Stimulated activated CD4-positive, alpha-beta T cell treated with anti-CD3 and anti-CD28 coated beads, TNF-alpha, amount 100 ng/mL, for 1 hour (primary cell): ENCODE measurements around the gene PPM1A.

Experiments used
- DNase-seq, 3 donors: peaks; one replicate each; pipeline ENCODE4 v3.0.0-alpha.2; 2020; ENCODE audit warnings: low read depth in 3 of 3, low spot score in 1 of 3

The PPM1A gene

DNA sequence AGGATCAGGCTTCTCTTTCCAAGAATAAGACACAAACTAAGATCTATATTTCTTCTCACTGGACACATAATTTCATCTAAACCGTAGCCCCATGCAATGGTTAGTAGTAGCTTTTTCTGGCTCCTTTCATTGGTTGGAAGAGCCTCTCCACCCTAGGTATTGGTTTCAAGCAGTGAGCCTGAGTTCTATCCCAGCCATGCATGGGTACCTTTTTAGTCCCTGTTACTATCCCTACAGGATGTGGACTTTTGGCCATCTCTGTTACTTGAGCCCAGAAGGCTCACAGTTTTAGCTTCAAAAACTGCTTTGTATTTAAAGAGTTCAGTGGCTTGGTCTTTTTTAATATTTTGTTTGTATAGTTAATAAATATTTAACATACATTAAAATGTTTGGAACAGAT lies 16.1 kb downstream of the PPM1A start:
- no peak for DNase-seq

DNA sequence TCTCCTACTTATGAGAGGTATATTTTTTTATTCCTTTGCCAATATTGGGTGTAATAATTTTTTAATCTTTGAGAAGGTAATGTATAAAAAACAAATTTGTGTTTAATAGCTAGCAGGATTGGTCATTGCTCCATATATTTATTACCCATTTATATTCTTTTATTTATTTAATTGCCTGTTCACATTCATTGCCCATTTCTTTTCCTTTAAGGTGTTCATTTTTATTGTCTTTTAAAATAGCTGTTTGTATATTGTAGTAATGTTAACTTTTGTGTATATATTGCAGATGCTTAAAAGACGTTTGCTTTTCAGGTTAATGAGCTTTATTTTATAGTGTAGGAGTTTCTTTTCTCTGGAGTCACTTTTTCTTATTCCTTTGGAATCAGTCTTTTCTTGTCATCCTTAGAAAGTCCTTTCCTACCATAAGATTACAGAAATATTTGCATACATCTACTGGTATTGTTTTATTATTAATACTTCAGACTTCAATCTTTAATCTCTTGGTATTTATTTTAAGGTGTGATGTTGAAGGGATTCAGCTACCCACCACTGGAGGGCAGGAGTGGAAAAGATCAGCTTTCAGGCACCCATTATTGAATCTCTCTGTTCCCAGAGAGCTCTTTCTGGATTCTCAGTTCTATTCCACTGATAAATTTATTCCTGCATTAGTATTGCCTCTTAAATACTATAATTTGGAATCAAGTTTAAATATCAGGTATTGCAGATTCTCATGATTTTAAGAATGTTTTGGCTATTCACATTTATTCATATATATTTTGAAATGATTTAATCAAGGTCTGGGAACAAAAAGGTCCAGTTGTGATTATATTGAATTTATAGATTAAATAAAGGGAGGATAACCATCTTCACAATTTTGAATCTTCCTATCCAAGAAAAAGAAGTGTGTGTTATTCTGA lies 17.3 kb downstream of the PPM1A start:
- no peak for DNase-seq

DNA sequence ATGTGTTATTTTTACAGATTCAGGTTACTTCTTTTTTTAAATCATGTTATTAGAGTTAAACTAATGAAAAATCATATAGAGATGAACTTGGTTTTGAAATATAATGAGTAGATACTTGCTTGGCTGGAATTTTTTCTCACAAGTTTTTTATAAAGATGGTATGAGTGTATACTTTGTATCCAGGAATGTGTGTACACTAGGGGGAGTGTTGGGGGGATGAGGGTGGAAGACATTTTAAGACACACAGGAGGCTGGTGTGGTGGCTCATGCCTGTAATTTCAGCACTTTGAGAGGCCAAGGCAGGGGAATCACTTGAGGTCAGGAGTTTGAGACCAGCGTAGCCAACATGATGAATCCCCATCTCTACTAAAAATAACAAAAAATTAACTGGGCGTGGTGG lies 23.2 kb downstream of the PPM1A start:
- DNase-seq, result no peak

DNA sequence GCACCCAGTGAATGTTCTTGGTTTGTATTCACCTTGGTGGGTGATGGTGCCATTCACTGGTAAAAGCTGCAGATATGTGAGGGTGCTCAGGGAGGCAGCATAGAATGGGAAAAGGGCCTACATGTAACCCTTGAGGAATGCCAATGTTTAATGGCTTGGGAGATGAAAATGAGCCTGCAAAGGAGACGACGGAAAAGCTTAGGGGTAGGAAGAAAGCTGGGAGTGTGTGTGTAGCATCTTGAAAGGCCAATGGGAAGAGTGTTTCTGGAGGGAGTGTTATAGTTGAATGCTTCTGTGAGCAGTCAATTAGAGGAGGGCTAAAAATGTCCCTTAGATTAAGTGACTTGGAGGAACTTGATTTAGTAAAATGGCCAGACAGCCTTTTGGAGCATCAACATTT lies 24.9 kb downstream of the PPM1A start:
- DNase-seq, result no peak

DNA sequence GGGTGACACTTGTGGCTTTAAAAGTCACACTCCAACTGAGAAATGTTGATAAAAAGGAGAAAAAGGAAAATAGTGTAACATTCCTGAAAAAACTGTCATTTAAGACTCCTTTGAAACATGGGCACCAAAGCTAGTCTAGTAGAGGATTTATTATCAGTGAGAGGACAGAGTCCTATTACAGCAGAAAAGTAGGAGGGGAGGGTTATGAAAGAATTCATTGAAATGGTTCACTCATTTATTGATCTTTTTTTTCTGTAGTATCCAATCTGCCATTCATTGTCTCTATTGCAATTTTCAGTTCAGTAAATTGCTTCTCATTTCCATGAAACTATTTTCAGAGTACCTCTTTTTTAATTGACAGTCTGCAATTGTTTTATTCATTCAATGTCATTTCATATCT lies 25.4 kb downstream of the PPM1A start:
- no peak for DNase-seq

DNA sequence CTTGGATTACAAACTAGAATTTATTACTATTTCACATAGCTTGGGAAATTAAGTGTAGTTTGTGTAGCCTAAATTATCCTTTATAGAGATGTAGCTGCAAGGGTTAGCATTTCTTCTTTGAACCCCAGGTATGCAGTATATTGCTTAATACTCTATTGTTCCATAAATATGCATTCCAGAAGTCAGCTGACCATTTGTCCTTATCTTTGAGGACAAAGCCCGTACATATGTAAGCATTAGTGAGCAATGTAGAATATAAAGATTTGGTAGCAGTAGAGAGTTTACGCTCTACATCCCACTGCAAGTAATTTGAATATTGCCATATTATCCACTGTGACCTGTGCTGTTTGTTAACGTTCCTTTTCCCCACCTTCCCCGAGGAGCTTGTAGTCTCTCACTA lies 26.9 kb downstream of the PPM1A start:
- no peak for DNase-seq

DNA sequence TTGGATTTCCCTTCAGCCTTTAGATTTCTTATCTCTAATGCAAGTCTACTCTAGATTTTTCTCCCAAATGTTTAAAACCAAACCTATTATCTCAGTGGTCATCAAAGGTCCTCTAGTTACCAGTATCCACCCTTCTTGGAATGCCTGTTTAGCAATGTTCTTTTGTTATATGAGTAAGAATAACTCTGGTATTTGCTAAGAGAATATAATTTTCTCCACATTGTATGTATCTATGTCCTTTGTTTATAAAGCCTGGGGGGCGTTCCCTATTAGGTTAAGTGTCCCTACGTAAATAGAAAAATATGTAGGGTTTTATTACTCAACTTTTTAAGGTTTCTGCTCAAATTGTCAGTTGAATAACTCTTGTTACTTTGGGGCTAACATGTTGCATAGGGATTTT lies 27.3 kb downstream of the PPM1A start:
- DNase-seq, result no peak

DNA sequence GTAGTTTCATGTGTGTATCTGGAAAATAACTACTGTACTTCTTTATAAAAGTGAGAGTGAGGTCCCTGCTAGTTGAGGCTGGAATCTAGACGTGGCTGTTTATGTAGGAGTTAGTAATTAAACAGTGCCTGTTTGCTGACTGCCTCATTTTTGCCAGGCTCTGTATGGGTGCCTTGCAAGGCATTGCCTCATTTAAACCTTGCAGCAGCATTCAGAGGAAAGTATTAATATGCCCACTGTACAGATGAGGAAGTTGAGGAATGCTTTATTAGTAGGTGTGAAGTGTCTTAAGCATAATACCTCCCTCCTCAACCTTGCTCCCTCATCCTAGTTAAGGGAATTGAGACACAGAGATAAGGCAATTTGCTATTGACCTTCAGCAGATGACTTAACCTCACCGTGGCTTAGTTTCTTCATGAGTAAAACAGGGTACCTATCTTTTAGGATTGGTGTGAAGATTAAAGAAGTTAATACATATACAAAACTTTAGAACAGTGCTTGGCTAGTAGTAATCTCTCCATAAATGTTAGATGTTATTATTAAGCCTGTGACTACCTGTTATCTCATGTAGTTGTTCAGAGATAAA lies 28.7 kb downstream of the PPM1A start:
- DNase-seq, result no peak

DNA sequence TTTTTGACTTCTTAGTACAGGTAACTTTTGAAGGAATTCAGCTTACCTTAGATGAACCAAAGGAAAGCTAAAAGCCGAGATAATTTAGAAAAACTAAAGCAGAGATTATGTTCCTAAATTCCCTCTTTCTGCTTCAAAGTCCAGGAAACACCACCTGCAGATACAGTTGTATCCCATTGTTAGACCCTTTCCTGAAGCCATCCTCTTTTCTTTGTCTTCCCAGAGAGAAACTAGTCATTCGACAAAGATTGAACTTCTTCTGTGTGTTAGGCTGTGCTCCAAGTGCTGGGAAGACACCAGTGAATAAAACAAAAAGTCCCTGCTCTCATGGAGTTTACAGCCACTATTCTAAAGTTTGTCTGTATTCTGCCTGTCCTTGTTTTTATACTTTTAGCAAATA lies 29.3 kb downstream of the PPM1A start:
- no peak for DNase-seq

DNA sequence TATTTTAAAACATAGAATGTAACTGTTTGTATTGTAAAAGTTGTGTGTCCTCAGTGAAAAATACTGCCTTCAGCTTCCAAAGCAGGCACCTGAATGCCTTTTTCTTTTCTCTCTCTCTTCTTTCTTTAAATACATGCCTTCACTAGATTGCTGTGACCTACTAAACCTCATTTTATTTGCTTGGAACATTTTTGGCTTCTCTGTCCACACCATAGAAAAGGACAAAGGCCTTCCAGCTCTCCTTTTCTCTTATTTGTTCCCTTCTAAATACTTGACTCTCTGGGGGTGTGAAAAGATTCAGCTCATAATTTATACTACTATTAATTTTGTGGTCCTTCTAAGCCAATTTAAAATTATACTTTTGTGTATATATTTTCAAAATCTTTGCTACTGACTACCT lies 38.4 kb downstream of the PPM1A start:
- DNase-seq, result no peak

DNA sequence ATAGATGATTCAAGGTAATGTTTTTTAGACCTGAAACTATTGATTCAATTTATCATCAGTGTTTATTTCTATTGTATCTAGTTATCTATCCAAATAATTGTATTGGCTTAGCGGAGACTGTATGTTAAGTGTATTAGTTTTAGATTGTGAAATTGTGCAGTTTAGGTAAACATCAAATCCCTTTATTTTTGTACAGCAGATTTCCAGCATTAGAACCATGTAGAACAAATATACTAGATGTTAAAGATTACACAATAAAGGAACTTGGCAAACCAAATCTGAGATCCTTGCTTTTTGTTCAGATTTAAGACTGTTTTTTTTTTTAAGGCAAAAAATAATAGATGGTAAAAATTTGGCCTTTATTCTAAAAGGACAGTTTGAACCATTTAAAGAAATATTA lies 39.3 kb downstream of the PPM1A start:
- DNase-seq, result no peak

DNA sequence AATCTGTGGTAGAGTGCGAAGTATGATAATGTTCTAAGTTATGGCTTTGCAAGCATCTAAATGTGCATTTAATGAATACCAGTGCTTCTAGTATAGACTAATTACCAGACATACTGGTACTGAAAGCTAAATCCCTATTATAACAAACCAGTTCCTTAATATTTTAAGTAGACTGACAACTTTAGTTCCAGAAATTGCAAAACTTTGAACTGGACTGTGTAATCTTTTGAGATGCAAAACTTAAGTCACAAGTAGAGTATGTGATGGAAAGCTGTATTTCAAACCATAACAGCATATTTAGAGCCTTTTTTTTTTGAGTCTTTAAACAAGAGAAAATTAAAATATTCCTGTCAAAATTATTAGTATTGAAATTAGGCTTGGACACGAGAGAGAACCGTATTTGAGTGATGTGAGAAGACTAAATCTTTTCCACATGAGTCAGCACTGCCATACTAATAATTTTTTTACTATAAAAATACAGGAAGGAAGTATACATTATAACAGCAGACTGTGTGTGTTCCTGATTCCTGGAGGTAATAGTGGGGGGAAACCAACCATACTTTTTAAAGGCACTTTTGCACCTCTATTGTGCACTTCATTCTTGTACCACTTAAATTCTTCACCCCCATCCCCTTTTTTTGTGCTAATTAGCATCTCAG lies 45.5 kb downstream of the PPM1A start:
- DNase-seq, result no peak

DNA sequence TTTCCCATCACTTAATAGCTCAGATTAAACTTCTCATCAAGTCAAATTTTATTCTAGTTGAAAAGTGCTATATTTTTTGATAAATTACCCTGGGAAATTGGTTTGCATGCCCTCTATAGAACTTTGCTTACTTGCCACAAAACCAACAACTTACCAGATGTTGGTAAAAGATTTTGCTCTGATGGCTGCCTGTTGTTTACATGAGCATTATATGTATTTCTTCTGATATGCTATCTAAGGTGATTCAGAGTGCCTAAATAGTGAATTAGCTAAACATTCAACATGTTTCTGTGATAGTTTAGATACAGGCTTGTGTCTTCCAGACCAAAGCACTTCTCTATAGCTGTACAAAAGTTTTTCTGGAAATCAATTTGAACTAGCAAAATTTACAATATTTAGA lies 51.0 kb downstream of the PPM1A start:
- DNase-seq, result no peak

DNA sequence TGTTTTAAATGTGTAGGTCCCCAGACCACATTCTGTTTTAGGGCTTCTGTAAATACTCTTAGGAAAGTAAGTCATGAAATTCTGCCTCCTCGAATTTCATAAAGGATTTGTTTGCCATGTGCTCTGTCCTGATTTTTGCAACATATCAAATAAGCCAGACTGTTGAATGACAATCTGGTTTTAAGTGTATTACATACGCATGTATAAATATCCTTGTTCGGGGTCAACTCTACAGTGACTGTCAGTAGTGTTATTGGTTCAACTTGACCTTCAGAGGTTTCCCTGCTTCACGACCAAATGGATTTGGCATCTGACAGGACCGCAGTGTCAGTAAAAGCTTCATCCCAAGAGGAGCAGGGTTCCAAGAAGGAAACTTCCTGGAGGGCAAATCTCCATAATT lies 52.7 kb downstream of the PPM1A start:
- DNase-seq, result no peak

DNA sequence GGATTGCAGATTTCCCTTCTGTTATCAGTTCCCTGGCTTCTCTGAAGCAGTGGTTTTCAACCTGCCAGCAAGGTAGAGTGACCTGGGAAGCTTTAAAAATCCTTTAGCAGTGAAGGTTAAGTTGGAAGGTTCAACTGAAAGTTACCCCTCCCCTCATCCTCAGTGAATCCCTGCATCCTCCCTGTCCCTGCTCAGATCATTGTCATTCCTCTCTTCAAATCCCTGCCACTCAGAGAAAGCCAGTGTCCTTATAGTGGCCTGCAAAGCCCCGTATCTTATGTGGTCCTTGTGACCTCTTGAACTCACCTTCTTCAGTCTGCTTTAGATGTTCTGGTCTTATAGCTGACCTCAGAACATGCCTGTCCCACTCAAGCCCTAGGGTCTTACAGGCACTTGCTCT lies 53.6 kb downstream of the PPM1A start:
- no peak for DNase-seq

DNA sequence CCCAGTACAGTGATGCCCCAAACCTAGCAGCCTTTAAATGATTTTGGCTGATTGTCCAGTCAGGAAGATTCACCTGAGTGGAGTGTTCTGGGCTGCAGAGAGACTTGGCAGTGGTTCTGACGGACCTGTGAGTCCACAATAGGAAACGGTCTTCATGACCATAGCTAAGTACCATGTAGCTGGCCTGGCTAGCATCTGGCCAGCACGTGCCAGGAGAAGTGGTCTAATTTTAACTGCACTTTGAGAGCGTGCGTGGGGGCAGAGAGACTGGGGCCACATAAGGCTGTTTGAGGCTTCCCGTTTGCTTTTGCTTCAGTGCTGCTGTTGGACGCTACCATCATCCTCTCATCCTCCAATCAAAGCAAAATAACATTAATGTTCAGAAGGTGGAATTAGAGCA lies 54.7 kb downstream of the PPM1A start:
- DNase-seq, result no peak

DNA sequence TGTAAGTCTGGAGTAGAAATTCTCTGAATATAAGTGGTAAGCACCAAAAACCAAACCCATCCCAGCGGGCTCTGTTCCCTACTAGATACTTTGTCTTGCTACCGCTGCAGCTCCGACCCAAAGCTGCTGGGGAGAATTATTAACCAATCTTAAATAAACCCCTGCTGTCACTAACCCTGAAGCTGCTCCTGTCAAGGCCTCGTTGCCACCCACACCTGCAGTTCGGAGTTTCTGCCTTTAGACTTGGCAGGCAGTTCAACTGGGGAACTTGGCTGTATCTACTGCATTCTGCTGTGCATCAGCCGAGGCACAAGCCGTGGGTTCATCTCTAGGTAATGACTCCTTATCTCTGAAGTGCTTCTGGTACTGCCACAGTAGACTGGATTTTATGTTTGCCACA lies 55.5 kb downstream of the PPM1A start:
- DNase-seq, result no peak

DNA sequence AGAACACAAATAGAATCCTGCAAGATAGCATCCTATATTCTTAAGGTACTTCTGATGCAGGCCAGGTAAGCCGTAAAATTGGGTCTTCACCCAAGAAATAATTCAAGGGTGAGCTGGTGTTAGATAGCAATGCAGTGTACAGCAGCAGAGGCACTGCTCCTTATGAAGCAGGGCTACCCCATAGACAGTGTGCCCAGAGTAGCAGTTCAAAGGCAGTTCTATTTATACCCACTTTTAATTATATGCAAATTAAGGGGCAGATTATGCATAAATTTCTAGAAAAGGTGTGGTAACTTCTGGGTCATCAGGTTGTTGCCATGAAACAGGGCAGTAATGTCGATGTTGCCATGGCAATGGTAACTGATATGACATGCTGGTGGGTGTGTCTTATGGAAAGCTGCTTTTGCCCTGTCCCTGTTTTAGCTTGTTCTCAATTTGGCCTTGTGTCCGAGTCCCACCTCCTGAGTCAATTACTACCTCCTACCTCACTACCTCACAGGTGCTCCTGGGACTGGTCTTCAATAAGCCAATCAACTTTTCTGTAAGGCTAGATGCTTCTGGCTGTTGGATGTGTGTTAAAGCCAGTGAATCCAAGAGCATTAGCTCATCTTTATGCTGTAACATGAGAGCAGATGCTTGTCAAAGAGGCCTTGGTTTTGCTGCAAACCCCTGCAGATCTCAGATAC lies 61.0 kb downstream of the PPM1A start:
- DNase-seq, result no peak

DNA sequence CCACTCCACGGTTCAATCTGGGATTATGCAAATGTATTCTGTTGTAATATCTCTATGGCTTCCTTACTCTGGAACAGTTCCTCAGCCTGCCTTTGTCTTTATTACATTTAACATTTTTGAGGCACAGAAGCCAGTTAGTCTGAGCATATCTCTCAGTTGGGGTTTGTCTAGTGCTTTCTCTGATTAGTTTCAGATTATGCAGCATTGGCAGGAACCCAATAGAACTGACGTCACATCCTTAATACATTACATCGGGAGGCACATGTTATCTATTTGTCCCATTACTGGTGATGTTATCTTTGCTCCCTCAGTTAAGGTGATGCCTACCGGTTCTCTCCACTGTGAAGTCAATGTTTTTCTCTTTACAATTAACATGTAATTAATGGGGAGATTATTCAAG lies 62.4 kb downstream of the PPM1A start:
- no peak for DNase-seq

DNA sequence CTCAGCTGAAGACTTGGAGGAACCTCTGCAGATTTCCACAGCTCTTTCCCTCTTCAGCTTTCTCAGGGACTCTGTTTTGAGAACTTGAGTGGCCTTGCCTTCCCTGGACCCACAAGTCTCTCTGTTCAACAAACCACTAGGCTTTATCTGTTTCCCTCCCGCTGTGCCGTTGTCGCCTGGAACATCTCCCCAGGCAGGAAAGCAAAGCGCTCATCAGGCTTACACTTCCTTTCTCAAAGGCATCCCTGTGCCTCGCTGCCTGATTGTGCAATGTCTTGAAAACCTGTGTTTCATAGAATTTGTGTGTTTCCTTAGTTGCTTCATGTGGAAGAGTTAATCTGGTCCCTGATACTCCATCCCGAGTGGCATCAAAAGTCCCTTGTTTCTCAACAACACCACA lies 64.1 kb downstream of the PPM1A start:
- no peak for DNase-seq

DNA sequence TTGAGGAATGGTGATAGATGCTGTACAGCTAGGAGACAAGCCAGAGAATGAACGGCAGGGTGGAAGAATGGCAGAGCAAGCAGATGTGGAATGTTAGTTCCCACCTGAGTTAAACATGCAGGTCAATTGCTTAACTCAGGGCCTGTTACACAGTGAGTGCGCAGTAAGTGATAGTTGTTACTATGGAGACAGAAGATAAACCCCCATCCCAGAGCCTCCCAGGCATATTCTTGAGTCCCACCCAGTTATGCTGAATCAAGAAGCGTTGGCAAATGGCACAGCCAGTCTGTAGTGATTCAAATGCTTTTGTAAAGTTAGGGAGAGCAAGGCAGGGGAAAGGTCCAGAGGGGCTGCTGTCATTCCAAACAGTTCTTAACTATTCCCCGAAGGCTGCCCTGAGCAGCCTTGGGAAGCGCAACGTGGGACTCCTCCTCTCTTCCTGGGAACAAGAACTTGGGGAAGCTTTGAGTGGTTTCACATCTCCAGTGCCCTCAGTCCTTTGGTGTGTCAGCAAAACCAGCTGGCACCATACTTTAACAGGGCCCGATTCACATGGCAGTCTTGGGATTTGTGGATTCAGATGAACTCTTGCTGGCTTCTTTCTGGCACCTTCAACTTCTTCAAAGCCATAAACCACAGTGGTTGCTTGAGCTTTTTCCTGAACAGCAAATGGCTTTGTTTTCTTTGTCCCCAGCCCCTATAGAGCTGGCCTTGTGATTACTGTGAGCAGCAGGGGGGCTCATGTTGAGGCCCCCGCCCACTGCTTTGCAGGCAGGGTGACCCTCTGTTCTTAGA lies 66.4 kb downstream of the PPM1A start:
- no peak for DNase-seq
